HG03159 (cell line): ENCODE results near the gene HOOK2.
"Not testable (repeated sequence)": the region's sequence is repeated elsewhere in the genome, so short reads cannot be mapped to it uniquely, and the experiment has no call there.

Experiments used
- ATAC-seq: cut with Tn5 transposase; IDR thresholded peaks from one replicate; pipeline ENCODE4 v1.9.1; 2021; ENCODE audit warnings: mild to moderate bottlenecking, moderate library complexity; ENCODE audit not compliant: unreplicated experiment

Gene HOOK2

GRCh38 chr19:12756150-12756883 is 19.0 kb downstream of the HOOK2 start:
- no peak for ATAC-seq

- no peak for ATAC-seq
These were observed 20.7 kb downstream of the HOOK2 start for GRCh38 chr19:12754465-12755196.

GRCh38 chr19:12752056-12752781 is 23.1 kb downstream of the HOOK2 start:
- ATAC-seq = no peak

- ATAC-seq = no peak
These were observed 23.7 kb downstream of the HOOK2 start, which contains the start of gene BEST2 for GRCh38 chr19:12751635-12752034. Gene BEST2 (plus strand): TSS chr19:12751791. CDS start chr19:12752593, 802 bp downstream.

- no peak for ATAC-seq
These were observed 24.5 kb downstream of the HOOK2 start for GRCh38 chr19:12750851-12751250.

GRCh38 chr19:12749938-12750521 is 25.3 kb downstream of the HOOK2 start:
- no peak for ATAC-seq

GRCh38 chr19:12748489-12748888 is 26.9 kb downstream of the HOOK2 start:
- no peak for ATAC-seq

GRCh38 chr19:12745166-12745897 is 30.0 kb downstream of the HOOK2 start:
- no peak for ATAC-seq

GRCh38 chr19:12737835-12738351 is 37.5 kb downstream of the HOOK2 start:
- no peak for ATAC-seq

- peak; percentile 74 for ATAC-seq
These were observed 38.1 kb downstream of the HOOK2 start, which contains the start of gene GET3 for GRCh38 chr19:12736995-12737834. Gene GET3 (plus strand): TSS chr19:12737497. CDS start chr19:12737506, 9 bp downstream.

- no peak for ATAC-seq
These were observed 41.8 kb downstream of the HOOK2 start for GRCh38 chr19:12733369-12734214.

- no peak for ATAC-seq
These were observed 44.0 kb downstream of the HOOK2 start for GRCh38 chr19:12731337-12731736.

GRCh38 chr19:12730064-12730463 is 45.3 kb downstream of the HOOK2 start:
- ATAC-seq = no peak

- ATAC-seq = no peak
These were observed 47.5 kb downstream of the HOOK2 start for GRCh38 chr19:12727745-12728433.

- ATAC-seq = no peak
These were observed 48.4 kb downstream of the HOOK2 start for GRCh38 chr19:12726988-12727316.

- ATAC-seq = not testable (repeated sequence)
These were observed 49.7 kb downstream of the HOOK2 start for GRCh38 chr19:12725612-12726011.

- no peak for ATAC-seq
These were observed 51.5 kb downstream of the HOOK2 start, which contains the start of gene TNPO2 for GRCh38 chr19:12723641-12724426. Gene TNPO2 (minus strand): TSS chr19:12723932. CDS start chr19:12720977, 2,955 bp downstream.
